ENCODE measurements around the gene TCTN3. TPM values are rescaled to one million over a fixed set of nuclear protein-coding genes. Genes with fewer than 3 reads are reported as not detected.

Gene TCTN3
- total and polyA plus RNA-seq, 2 of the 13 experiments (the other 11 are each of a cell fraction or from before 2014, with no cell fraction given), result 53.3 to 60.0 TPM

DNA sequence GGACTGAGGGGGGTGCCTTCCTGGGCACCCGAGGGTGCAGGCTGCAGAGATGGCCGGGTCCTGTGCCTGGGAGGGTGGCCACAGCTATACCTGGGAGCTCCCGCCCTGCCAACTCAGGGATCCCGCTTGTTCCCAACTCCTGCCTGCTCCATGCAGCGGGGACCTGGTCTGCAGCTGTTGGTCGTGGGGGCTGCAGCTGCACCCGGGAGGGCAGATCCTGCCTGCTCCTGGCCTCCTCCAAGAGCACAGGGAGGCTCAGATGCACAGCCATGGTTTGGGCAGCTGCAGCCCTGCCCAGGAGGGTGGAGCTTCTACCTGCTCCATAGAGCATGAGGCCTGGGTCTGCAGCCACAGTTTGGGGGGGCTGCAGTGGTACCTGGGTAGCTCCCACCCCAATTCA, 13.3 kb upstream of the TCTN3 start:
- no peak overlapping the region for H3K4me3 ChIP-seq (replicated peaks in 1 of 3; ENCODE audit: insufficient read depth in 1 of 3, low read depth in 2 of 3, low read length in 3 of 3)
- ChIA-PET POLR2A (no interaction called here), CTCF (ENCODE audit: low intra/inter-chr PET ratio, low total read pairs) (no interaction called here)
- H3K36me3 ChIP-seq (replicated peaks in 1 of 2; ENCODE audit: control insufficient read depth in 1 of 2, insufficient read depth in 2 of 2, low read length in 2 of 2), result no peaks in the 10 kb centered on the region
- ATAC-seq, result no peak
- no peaks in the 10 kb centered on the region for H3K79me2 ChIP-seq (ENCODE audit: insufficient read depth, low read length)
- no peak for FAIRE-seq
- no peak overlapping the region for H3K4me2 ChIP-seq (ENCODE audit: low read depth, low read length)
- no peaks in the 10 kb centered on the region for H3K4me1 ChIP-seq (ENCODE audit: insufficient read depth, low read length)
- no peaks in the 10 kb centered on the region for H3K9me3 ChIP-seq (ENCODE audit: low read length)
- in situ Hi-C loops (cut with HindIII; ENCODE audit: extremely low pct_ligation_motif_present, low pct_unique_long_range_greater_than_20kb), result no loop called here
- DNase-seq (ENCODE audit: low spot score), result no peak
- H3K9ac ChIP-seq (ENCODE audit: insufficient read depth, low read depth, low read length), result no peak overlapping the region
- no peaks in the 10 kb centered on the region for H4K20me1 ChIP-seq (ENCODE audit: insufficient read depth, low read length)
- no peak overlapping the region for H2AFZ ChIP-seq (ENCODE audit: low read length)
- no TSS peak for BruUV-seq (replicated peaks)
- no peaks in the 10 kb centered on the region for H3K27me3 ChIP-seq (ENCODE audit: control insufficient read depth in 1 of 2, insufficient read depth in 2 of 2, low read length in 2 of 2)
- WGBS (ENCODE audit: low lambda C conversion rate), result 43% methylated on average over 5 of the region's 7 CpGs
- TF ChIP-seq ZNF329 (CRISPR knock-in tag; IDR thresholded peaks at IDR 0.05; ENCODE audit: low read depth) (no peak), PAX8 (CRISPR knock-in tag; IDR thresholded peaks at IDR 0.05; ENCODE audit: borderline replicate concordance) (no peak), ZMYM4 (CRISPR knock-in tag; IDR thresholded peaks at IDR 0.05) (no peak)
- TF ChIP-seq, protein P1, sequence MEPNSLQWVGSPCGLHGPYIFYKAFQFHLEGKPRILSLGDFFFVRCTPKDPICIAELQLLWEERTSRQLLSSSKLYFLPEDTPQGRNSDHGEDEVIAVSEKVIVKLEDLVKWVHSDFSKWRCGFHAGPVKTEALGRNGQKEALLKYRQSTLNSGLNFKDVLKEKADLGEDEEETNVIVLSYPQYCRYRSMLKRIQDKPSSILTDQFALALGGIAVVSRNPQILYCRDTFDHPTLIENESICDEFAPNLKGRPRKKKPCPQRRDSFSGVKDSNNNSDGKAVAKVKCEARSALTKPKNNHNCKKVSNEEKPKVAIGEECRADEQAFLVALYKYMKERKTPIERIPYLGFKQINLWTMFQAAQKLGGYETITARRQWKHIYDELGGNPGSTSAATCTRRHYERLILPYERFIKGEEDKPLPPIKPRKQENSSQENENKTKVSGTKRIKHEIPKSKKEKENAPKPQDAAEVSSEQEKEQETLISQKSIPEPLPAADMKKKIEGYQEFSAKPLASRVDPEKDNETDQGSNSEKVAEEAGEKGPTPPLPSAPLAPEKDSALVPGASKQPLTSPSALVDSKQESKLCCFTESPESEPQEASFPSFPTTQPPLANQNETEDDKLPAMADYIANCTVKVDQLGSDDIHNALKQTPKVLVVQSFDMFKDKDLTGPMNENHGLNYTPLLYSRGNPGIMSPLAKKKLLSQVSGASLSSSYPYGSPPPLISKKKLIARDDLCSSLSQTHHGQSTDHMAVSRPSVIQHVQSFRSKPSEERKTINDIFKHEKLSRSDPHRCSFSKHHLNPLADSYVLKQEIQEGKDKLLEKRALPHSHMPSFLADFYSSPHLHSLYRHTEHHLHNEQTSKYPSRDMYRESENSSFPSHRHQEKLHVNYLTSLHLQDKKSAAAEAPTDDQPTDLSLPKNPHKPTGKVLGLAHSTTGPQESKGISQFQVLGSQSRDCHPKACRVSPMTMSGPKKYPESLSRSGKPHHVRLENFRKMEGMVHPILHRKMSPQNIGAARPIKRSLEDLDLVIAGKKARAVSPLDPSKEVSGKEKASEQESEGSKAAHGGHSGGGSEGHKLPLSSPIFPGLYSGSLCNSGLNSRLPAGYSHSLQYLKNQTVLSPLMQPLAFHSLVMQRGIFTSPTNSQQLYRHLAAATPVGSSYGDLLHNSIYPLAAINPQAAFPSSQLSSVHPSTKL (CRISPR knock-in tag; IDR thresholded peaks at IDR 0.05), result no peak
- no peak overlapping the region for H3K27ac ChIP-seq (ENCODE audit: extremely low read length, insufficient read depth, low read length)
- intact Hi-C loops (cut with micrococcal nuclease; ENCODE audit: unreplicated experiment), result no loop called here

DNA sequence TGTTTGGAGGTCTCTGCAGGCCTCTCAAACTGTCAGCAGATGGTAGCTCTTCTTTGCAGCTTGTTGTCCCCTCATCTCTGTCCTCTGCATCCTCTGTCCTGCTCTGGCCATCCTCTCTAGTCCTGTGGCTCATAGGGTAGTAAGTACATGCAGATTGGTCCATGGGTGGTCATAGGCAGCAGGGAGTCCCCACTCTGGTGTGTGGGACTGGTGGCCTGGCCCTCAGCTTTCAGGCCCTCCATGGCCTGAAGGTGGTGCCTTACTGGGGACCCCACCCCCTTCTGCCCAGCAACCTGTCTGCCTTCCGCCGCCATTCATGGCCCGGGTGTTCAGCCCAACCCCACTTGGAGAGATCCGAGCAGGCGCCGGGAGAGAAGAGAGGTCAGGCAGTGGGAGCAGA, 12.8 kb upstream of the TCTN3 start:
- H3K4me3 ChIP-seq (replicated peaks in 1 of 3; ENCODE audit: insufficient read depth in 1 of 3, low read depth in 2 of 3, low read length in 3 of 3), result no peak overlapping the region
- POLR2A ChIA-PET, result no interaction called here
- intact Hi-C loops (cut with micrococcal nuclease; ENCODE audit: unreplicated experiment) (no loop called here), in situ Hi-C loops (cut with HindIII; ENCODE audit: extremely low pct_ligation_motif_present, low pct_unique_long_range_greater_than_20kb) (no loop called here)
- no peaks in the 10 kb centered on the region for H4K20me1 ChIP-seq (ENCODE audit: insufficient read depth, low read length)
- H3K4me1 ChIP-seq (ENCODE audit: insufficient read depth, low read length), result no peaks in the 10 kb centered on the region
- no peaks in the 10 kb centered on the region for H3K27me3 ChIP-seq (ENCODE audit: control insufficient read depth in 1 of 2, insufficient read depth in 2 of 2, low read length in 2 of 2)
- no peaks in the 10 kb centered on the region for H3K79me2 ChIP-seq (ENCODE audit: insufficient read depth, low read length)
- no peak overlapping the region for H2AFZ ChIP-seq (ENCODE audit: low read length)
- DNase-seq (ENCODE audit: low spot score) (no peak), FAIRE-seq (no peak), ATAC-seq (no peak)
- no TSS peak for BruUV-seq (replicated peaks)
- WGBS (ENCODE audit: low lambda C conversion rate), result 0% methylated on average over 1 of the region's 6 CpGs
- no peak overlapping the region for H3K4me2 ChIP-seq (ENCODE audit: low read depth, low read length)
- TF ChIP-seq, protein P2, sequence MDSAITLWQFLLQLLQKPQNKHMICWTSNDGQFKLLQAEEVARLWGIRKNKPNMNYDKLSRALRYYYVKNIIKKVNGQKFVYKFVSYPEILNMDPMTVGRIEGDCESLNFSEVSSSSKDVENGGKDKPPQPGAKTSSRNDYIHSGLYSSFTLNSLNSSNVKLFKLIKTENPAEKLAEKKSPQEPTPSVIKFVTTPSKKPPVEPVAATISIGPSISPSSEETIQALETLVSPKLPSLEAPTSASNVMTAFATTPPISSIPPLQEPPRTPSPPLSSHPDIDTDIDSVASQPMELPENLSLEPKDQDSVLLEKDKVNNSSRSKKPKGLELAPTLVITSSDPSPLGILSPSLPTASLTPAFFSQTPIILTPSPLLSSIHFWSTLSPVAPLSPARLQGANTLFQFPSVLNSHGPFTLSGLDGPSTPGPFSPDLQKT (CRISPR knock-in tag; IDR thresholded peaks at IDR 0.05; ENCODE audit: borderline replicate concordance), result no peak
- TF ChIP-seq ZNF251 (CRISPR knock-in tag; IDR thresholded peaks at IDR 0.05), result no peak
- no peak for TF ChIP-seq ZNF605 (CRISPR knock-in tag; IDR thresholded peaks at IDR 0.05)
- no peak for TF ChIP-seq MTA3 (CRISPR knock-in tag; IDR thresholded peaks at IDR 0.05)
- no peak for TF ChIP-seq ZNF547 (CRISPR knock-in tag; IDR thresholded peaks at IDR 0.05)
- TF ChIP-seq U2AF2 (IDR thresholded peaks at IDR 0.05; ENCODE audit: low read depth, low read length), result no peak
- H3K9me3 ChIP-seq (ENCODE audit: low read length), result no peaks in the 10 kb centered on the region
- CTCF ChIA-PET (ENCODE audit: low intra/inter-chr PET ratio, low total read pairs), result no interaction called here
- no peak overlapping the region for H3K27ac ChIP-seq (ENCODE audit: extremely low read length, insufficient read depth, low read length)
- H3K9ac ChIP-seq (ENCODE audit: insufficient read depth, low read depth, low read length), result no peak overlapping the region
- H3K36me3 ChIP-seq (replicated peaks in 1 of 2; ENCODE audit: control insufficient read depth in 1 of 2, insufficient read depth in 2 of 2, low read length in 2 of 2), result no peaks in the 10 kb centered on the region

Measured in HepG2 (cell line).